HCT116 (cell line): ENCODE results near the gene POLE. TPM values are rescaled to one million over a fixed set of nuclear protein-coding genes. Genes with fewer than 3 reads are reported as not detected.

Source experiments
- ATAC-seq: fragments of 200-7000 bp; cut with Tn5 transposase; 2 replicates; pipeline ENCODE4 v1.9.1; 2020; ENCODE audit warnings: mild to moderate bottlenecking, moderate library complexity
- BruUV-seq: library from RNA; stranded (reverse); fragments of 400-500 nt; replicated peaks from 2 replicates; lab custom pipeline; 2021; lab: Mats Ljungman, UMichigan
- CTCF ChIA-PET: fragments of 300-600 bp; sonication (Branson Sonifier 250); formaldehyde crosslinking; loops from one replicate; lab custom pipeline; 2021; ENCODE audit warnings: antibody characterized with exemption; lab: Charles Lee
- POLR2A ChIA-PET: fragments of 300-600, 350-600 bp; sonication (Branson Sonifier 250); formaldehyde crosslinking; loops from one replicate; lab custom pipeline; 2021; ENCODE audit warnings: antibody characterized with exemption; lab: Charles Lee
- RAD21 ChIA-PET, 2 experiments: fragments of 300-600 bp; sonication (Branson Sonifier 250); formaldehyde crosslinking; loops; one replicate each; lab custom pipeline; 2023; ENCODE audit warnings: low total read pairs in 2 of 2; ENCODE audit not compliant: uncharacterized antibody in 2 of 2, unreplicated experiment in 2 of 2, low non-redundant PET in 1 of 2; lab: Charles Lee
- DNase-seq: peaks from one replicate; pipeline ENCODE4 v3.0.0-alpha.2; 2010; ENCODE audit warnings: low read depth, low spot score
- H2AFZ ChIP-seq: fragments of 200-600 bp; shearing (Covaris generic), sonication (generic); 2 replicates; pipeline ENCODE4 v1.6.1; 2017; ENCODE audit warnings: low read depth, mixed run types, mixed read lengths, antibody characterized with exemption, low read length; ENCODE audit not compliant: poor library complexity, severe bottlenecking
- H3K27ac ChIP-seq: 2 replicates; pipeline ENCODE4 v1.5.1; 2012; ENCODE audit warnings: low read depth, low read length
- H3K27me3 ChIP-seq: fragments of 200-600 bp; sonication (generic); 2 replicates; pipeline ENCODE4 v1.6.1; 2016; ENCODE audit warnings: mixed run types, low read length, mixed read lengths; ENCODE audit not compliant: insufficient read depth
- H3K36me3 ChIP-seq, 2 experiments: fragments of 200-500 bp in 1 of 2; fragments of 200-600 bp in 1 of 2; sonication (Bioruptor generic) in 1 of 2; sonication (generic) in 1 of 2; 2 replicates each; pipeline versions ENCODE4 v1.5.1 to v1.6.1; 2014 to 2016; ENCODE audit warnings: low read length in 2 of 2, inconsistent platforms in 1 of 2, mixed read lengths in 1 of 2, mixed run types in 1 of 2; ENCODE audit not compliant: insufficient read depth in 2 of 2, control insufficient read depth in 1 of 2
- H3K4me1 ChIP-seq, 2 experiments: fragments of 200-600 bp in 1 of 2; sonication (generic) in 1 of 2; 2 replicates each; pipeline versions ENCODE4 v1.5.1 to v1.6.1; 2012 to 2017; ENCODE audit warnings: low read length in 2 of 2, inconsistent platforms in 1 of 2, mild to moderate bottlenecking in 1 of 2, mixed read lengths in 1 of 2, mixed run types in 1 of 2, moderate library complexity in 1 of 2; ENCODE audit not compliant: insufficient read depth in 2 of 2, control insufficient read depth in 1 of 2
- H3K4me2 ChIP-seq: fragments of 200-600 bp; sonication (generic); 2 replicates; pipeline ENCODE4 v1.6.1; 2017; ENCODE audit warnings: mixed run types, low read length, mixed read lengths
- H3K4me3 ChIP-seq, 2 experiments: fragments of 200-600 bp in 1 of 2; sonication (generic) in 1 of 2; replicated peaks in 1 of 2; 2 replicates each; pipeline ENCODE4 v1.5.1; 2011 to 2016; ENCODE audit warnings: low read length in 2 of 2, control low read depth in 1 of 2, low read depth in 1 of 2, mild to moderate bottlenecking in 1 of 2, mixed read lengths in 1 of 2, mixed run types in 1 of 2
- H3K79me2 ChIP-seq: fragments of 200-600 bp; sonication (generic); 2 replicates; pipeline ENCODE4 v1.6.1; 2017; ENCODE audit warnings: mild to moderate bottlenecking, mixed run types, low read length, moderate library complexity, mixed read lengths; ENCODE audit not compliant: insufficient read depth
- H3K9ac ChIP-seq: fragments of 200-600 bp; sonication (generic); 2 replicates; pipeline ENCODE4 v1.6.1; 2016; ENCODE audit warnings: low read length, mixed read lengths
- H3K9me2 ChIP-seq: fragments of 200-600 bp; sonication (generic), shearing (Covaris generic); 2 replicates; pipeline ENCODE4 v1.6.1; 2017; ENCODE audit warnings: mixed run types, mild to moderate bottlenecking, moderate library complexity; ENCODE audit not compliant: insufficient read depth
- H3K9me3 ChIP-seq, 2 experiments: fragments of 200-500 bp in 1 of 2; fragments of 200-600 bp in 1 of 2; sonication (Bioruptor generic) in 1 of 2; sonication (generic) in 1 of 2; 2 replicates each; pipeline ENCODE4 v1.6.1; 2014 to 2017; ENCODE audit warnings: low read length in 2 of 2, mixed read lengths in 2 of 2, inconsistent platforms in 1 of 2, low read depth in 1 of 2, mild to moderate bottlenecking in 1 of 2, mixed run types in 1 of 2, moderate library complexity in 1 of 2; ENCODE audit not compliant: control insufficient read depth in 1 of 2, insufficient read depth in 1 of 2
- H4K20me1 ChIP-seq: fragments of 200-600 bp; sonication (generic), shearing (Covaris generic); 2 replicates; pipeline ENCODE4 v1.6.1; 2017; ENCODE audit warnings: mixed run types, mild to moderate bottlenecking, moderate library complexity; ENCODE audit not compliant: insufficient read depth
- CEBPB ChIP-seq: IDR thresholded peaks from 2 replicates; pipeline ENCODE4 v1.6.1; 2012; ENCODE audit warnings: low read depth
- ELF1 ChIP-seq: IDR thresholded peaks from 2 replicates; pipeline ENCODE4 v1.6.1; 2012; ENCODE audit warnings: low read depth, borderline replicate concordance
- FOSL1 ChIP-seq: IDR thresholded peaks from 2 replicates; pipeline ENCODE4 v1.6.1; 2012; ENCODE audit warnings: low read depth
- JUND ChIP-seq: IDR thresholded peaks from 2 replicates; pipeline ENCODE4 v1.6.1; 2012
- POLR2A ChIP-seq: IDR thresholded peaks from 2 replicates; pipeline ENCODE4 v1.7.0; 2011; ENCODE audit warnings: borderline replicate concordance; ENCODE audit not compliant: insufficient read depth, insufficient read length; ENCODE audit errors: extremely low read depth
- POLR2AphosphoS5 ChIP-seq: IDR thresholded peaks from 2 replicates; pipeline ENCODE4 v1.6.1; 2011; ENCODE audit warnings: mild to moderate bottlenecking, low read depth, low read length, moderate library complexity
- SIN3A ChIP-seq: IDR thresholded peaks from 2 replicates; pipeline ENCODE4 v1.6.1; 2012; ENCODE audit warnings: low read depth
- SRF ChIP-seq: IDR thresholded peaks from 2 replicates; pipeline ENCODE4 v1.6.1; 2012; ENCODE audit warnings: low read depth
- intact Hi-C: fragments of 100-400 bp; cut with micrococcal nuclease; formaldehyde crosslinking; loops from 2 replicates; pipeline ENCODE4 v1.10.0; 2022
- total RNA-seq: library from RNA; stranded (reverse); gene quantifications from one replicate; pipeline ENCODE4 v1.2.1, GENCODE V29; 2021; ENCODE audit not compliant: unreplicated experiment
- TF ChIP-seq, protein P1 (sequence below), 3 experiments: fragments of 200-600 bp in 1 of 3; sonication (generic) in 1 of 3; IDR thresholded peaks in 2 of 3; conservative IDR thresholded peaks in 1 of 3; 2 replicates each; pipeline ENCODE4 v1.5.1; 2012 to 2017; ENCODE audit warnings: low read depth in 2 of 3, low read length in 2 of 3, antibody characterized with exemption in 1 of 3, borderline replicate concordance in 1 of 3, control low read depth in 1 of 3, mild to moderate bottlenecking in 1 of 3, mixed read lengths in 1 of 3, mixed run types in 1 of 3, moderate library complexity in 1 of 3; ENCODE audit not compliant: insufficient read depth in 1 of 3

POLE gene
- total RNA-seq, 1 experiment from 2014 or later, result 128 TPM

DNA sequence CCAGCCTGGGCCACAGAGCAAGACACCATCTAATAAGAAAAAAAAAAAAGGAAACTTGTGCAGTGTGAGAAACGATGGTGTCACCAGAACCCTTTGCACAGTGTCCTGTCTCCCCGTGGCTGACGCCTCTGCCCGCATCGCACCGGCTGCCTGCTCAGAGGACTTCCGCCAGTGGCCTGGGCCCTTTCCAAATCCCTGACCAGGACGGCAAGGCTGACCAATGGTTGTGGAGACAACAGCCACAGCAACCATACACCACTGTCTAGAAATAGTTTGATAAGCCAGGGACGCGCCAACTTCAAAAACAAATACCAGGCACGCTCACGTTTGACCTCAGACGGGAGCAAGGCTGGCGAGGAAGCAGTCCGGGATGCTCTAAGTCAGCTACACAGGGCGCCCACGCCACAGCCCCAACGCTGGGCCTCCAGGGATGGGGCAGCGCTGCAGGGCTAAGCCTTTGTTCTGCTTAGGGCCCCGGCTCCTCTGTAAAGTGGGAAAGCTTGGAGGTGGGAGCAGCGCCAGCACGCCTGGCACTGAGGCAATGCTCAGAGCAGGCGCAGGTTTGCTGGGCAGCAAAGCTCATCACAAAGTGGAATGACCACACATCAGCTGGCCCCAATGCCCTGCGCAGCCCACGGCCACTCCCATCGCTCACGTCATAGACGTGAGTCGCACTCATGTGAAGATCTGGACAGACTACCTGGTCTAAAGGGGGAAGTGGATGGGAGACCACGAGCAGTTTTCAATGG, 36.0 kb upstream of the POLE start:
- ChIA-PET POLR2A (no interaction called here), CTCF (no interaction called here), RAD21 (no interaction called here)
- no peaks in the 10 kb centered on the region for H3K9me3 ChIP-seq
- no peaks in the 10 kb centered on the region for H3K27me3 ChIP-seq
- ATAC-seq (no peak), DNase-seq (no peak)
- no peaks in the 10 kb centered on the region for H3K9me2 ChIP-seq
- no peak overlapping the region for H2AFZ ChIP-seq
- H4K20me1 ChIP-seq, result peaks cover 3% of the 10 kb centered on the region; the same call in 1 of the 2 replicates
- peaks cover 48 to 56% of the 10 kb centered on the region in 2 experiments for H3K36me3 ChIP-seq
- H3K4me1 ChIP-seq, result no peaks in the 10 kb centered on the region
- H3K4me2 ChIP-seq, result no peak overlapping the region
- no TSS peak for BruUV-seq
- H3K4me3 ChIP-seq, result no peak overlapping the region
- TF ChIP-seq POLR2AphosphoS5 (peak; percentile 21; the same call in 1 of the 2 replicates), SIN3A (no peak)
- no peak overlapping the region for H3K9ac ChIP-seq
- H3K79me2 ChIP-seq, result peaks cover 10% of the 10 kb centered on the region; the same call in 1 of the 2 replicates
- intact Hi-C loops, result no loop called here
- no peak overlapping the region for H3K27ac ChIP-seq

DNA sequence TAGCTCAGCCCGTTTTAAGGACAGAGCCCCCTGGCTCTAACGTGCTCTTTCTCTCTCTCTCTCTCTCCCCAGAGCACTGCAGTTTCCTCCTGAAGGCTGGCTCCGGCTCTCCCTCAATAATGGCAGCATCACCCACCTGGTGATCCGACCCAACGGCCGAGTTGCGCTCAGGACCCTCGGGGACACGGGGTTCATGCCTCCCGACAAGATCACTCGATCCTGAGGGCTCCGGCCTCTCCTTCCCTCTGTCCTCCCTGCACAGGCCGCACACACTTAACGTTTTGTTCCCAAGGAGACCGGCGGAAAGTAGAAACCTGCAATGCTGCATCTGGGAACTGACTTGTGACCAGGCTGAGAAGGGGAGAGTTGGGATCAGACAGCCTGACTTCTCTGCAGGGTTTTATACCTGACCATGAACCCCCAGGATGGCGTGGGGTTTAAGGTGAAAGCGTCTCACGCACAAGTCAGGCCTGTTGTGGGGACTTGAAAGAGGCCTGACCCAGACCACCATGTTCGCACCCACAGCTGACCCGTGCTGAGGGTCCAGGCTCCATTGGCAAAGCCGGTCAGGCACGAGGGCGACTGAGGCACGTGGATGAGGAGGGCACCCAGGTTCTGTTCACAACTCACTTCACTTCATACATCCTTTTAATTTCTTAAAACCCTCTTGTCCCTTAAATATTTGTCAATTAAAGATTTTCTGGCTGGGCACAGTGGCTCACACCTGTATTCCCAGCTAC, 33.6 kb upstream of the POLE start:
- H3K36me3 ChIP-seq, result peaks cover 32 to 33% of the 10 kb centered on the region in 2 experiments; a peak in 3 of 4 replicates
- H3K9ac ChIP-seq, result no peak overlapping the region
- intact Hi-C loops, result no loop called here
- no peak for ATAC-seq
- H3K4me3 ChIP-seq, result no peak overlapping the region
- TF ChIP-seq, protein P1, sequence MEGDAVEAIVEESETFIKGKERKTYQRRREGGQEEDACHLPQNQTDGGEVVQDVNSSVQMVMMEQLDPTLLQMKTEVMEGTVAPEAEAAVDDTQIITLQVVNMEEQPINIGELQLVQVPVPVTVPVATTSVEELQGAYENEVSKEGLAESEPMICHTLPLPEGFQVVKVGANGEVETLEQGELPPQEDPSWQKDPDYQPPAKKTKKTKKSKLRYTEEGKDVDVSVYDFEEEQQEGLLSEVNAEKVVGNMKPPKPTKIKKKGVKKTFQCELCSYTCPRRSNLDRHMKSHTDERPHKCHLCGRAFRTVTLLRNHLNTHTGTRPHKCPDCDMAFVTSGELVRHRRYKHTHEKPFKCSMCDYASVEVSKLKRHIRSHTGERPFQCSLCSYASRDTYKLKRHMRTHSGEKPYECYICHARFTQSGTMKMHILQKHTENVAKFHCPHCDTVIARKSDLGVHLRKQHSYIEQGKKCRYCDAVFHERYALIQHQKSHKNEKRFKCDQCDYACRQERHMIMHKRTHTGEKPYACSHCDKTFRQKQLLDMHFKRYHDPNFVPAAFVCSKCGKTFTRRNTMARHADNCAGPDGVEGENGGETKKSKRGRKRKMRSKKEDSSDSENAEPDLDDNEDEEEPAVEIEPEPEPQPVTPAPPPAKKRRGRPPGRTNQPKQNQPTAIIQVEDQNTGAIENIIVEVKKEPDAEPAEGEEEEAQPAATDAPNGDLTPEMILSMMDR (IDR thresholded peaks at IDR 0.05 in 2 of 3, conservative IDR thresholded peaks at IDR 0.05 in 1 of 3; ENCODE audit: borderline replicate concordance in 1 of 3, insufficient read depth in 1 of 3, low read depth in 2 of 3, low read length in 2 of 3), result no peak
- no peak for TF ChIP-seq JUND
- TF ChIP-seq FOSL1, result no peak
- no peak for TF ChIP-seq ELF1
- no peak for TF ChIP-seq SRF
- TF ChIP-seq POLR2A, result no peak
- no peak for TF ChIP-seq CEBPB
- ChIA-PET POLR2A (no interaction called here), RAD21 (no interaction called here), CTCF (no interaction called here)
- no peak for DNase-seq
- H3K4me1 ChIP-seq, result no peaks in the 10 kb centered on the region
- peaks cover 3% of the 10 kb centered on the region; the same call in 1 of the 2 replicates for H4K20me1 ChIP-seq
- no peak overlapping the region; the same call in 1 of the 2 replicates for H3K27ac ChIP-seq
- peaks cover 19% of the 10 kb centered on the region; the same call in 1 of the 2 replicates for H3K79me2 ChIP-seq
- H3K9me3 ChIP-seq, result no peaks in the 10 kb centered on the region
- no peak overlapping the region for H3K4me2 ChIP-seq
- BruUV-seq, result no TSS peak
- H3K27me3 ChIP-seq, result no peaks in the 10 kb centered on the region
- no peak overlapping the region for H2AFZ ChIP-seq
- no peaks in the 10 kb centered on the region for H3K9me2 ChIP-seq
